IPS-NIHi7 (cell line): ENCODE results near the gene TMEM272.
A peak's percentile ranks its signal among the peaks of the same experiment; 100 is the strongest.

ENCODE experiments used
- DNase-seq: peaks from one replicate; pipeline ENCODE4 v3.0.0; 2012; ENCODE audit warnings: mixed read lengths; ENCODE audit errors: extremely low spot score

Gene TMEM272

DNA sequence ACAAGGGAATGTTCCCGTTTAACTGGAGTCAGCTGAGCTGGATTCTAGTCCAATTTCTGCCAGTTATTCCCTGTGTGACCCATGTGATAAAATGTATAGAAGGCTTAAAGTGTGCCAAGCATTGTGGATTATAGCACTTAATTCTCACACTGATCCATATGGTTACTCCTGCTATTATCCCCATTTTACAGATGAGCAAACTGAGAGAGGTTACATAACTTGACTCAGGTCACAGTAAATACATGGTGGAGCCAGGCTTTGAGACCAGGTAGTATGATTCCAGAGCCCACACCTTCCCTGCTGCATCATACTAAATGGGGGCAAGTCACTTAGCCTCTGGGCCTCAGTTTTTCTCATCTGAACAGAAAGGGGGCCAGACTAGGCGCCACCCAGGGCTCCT lies 39.1 kb downstream of the TMEM272 start:
- DNase-seq: no peak

DNA sequence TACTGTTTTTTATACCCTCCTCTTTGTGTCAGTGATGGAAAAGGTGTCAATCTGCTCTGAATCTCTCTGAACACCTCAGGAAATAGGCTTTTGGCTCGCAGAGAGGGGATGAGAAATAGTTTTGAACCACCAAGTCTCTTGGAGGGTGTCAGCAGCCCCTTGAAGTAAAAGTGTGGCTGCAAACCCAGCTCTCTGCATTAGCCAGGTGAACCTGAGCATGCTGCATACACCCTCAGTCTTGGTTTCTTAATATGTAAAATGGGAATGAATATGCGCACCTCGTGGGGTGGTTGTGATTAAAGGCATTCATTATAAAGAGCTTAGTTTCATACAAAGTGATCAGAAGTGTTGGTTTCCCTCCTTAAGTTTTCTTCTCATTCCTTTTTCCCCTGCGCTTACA lies 39.7 kb downstream of the TMEM272 start:
- no peak for DNase-seq

DNA sequence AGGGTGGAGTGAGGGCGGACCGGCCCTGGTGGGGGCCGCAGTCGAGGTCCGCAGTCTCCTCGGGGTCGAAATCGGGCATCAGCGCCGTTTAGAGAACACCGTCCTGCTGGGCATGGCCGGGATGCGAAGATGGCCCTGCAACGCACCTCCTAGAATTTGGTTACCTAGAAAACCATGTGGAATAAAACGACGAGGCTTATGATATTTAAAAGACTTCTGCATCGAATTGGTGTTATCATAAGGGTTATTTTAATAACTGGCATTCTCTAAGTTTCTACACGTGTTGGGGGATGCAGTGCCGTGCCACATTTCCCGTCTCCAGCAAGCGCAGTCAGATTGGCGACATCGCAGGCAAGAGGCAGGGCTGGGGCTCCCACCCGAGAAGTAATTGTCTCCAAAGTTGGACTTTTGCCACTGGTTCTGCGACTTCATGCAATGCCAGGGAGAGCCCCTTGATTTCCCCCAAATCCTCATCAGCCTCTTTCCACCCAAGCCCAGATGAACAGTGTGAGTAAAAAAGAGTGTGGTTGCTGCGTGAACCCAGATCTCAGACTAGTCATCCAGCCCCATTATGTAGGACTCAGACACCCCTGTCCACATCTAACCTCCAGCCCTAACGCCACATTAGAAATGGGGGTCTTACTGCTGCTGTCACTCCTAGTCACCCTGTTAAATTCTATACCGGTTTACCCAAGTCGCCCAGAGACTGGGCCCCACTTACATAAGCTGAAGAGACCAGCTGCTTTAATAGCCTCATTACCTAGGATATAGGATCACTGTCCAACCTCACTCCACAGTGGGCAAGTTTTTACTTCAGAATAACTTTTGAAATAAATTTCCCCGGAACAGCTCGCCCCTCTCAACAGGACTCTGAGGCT lies 40.4 kb downstream of the TMEM272 start:
- no peak for DNase-seq

DNA sequence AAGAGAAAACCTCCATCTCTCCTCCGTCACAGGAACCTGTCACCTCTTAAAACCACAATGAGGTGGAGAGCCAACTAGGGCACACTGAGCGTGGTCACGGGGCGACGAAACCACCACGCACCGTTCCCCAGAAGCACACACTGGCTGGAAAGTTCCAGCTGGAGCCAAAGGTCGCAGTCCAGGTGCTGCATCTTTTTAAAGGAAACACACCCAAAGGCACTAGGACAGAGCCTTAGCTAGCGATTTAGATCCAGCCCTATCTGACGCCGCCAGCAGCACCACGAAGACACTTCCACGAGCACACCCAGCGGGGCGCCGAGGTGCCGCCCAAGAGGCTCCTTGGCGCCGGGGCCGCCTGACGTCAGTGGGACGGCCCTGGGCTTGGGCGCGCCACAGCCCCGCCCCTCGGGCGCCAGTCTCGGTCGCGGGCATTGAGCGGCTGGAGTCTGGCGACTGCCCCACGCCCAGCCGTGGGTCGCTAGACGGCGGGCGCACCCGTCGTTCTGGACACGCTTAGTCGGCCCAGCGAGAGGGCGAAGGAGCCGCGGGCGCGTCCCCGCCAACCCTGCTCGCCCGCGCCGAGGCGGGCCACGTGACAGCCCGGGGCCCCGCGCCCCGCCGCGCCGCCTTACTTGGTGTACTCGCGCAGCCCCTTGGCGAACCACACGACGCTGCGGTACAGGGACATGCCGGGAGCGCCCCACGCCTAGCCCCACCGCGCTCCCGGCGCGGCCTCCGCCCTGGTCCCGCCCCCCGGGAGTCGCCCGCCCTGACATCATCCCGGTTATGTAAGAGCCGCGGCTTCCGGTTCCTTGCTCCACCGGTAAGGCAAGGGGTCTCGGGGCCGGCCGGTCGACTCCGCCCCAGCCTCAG lies 41.3 kb downstream of the TMEM272 start, which contains the start of gene DHRS12:
Gene DHRS12 (minus strand): TSS at position 742 of the 873 bp plus-strand sequence. CDS start 4,504 bp downstream, outside the sequence.
- DNase-seq: peak; percentile 93

DNA sequence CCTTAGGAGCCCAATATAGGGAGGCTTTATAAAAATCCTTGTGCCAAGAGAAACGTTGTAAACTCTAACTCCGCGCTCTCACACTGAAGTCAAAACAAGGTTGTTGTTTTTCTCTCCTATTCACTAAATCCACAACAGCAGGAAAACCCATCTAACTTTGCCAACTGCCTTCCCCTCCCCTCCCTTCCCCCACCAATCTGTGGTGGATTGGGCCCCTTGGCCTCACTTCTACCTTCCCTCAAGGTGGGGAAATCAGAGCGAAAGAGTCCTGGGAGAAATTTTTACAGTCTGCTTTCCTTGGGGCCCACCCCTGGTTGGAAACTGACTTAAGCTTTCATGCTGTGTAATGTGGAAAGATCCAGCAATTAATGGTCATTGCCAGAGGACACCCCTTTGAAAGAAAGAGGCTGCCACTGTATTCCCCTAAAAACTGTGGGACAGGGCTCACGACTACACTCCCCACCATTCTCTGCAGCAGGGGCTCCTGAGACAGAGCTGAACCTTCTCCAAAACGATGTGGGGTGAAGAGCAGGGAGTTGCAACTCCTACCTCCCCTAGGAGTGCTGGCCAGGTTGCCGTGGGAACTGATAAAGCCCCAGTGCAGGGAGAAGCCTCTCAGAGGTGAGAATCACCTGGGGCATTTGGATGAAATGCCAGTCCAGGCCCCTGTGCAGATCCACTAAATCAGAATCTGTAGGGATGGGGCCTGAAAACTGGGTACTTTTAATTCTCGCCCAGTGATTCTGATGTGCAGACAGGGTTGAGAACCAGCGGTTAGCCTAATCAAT lies 42.2 kb downstream of the TMEM272 start:
- DNase-seq: peak; percentile 47

DNA sequence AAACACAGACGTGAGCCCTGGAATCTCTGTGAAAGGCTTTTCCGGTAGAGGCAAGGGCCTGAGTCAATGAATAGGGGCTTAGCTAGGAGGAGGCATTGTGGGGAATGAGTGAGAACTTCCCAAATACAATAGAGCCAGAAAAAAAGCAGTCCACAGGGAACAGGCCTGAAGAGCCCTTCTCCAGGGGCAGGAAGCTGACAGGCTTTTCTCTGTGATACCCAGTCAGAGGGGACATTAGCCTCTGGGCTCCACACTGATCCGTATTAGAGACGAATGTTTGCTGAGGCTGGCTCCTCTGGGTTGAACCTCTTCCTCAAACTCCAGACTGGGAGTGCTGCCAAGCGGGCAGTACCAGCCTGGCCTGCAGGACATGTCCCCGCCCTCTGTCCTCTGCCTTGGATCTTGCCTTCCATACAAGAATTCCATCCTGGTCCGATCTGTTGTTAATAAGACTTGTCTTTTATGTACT lies 43.3 kb downstream of the TMEM272 start:
- DNase-seq: no peak

DNA sequence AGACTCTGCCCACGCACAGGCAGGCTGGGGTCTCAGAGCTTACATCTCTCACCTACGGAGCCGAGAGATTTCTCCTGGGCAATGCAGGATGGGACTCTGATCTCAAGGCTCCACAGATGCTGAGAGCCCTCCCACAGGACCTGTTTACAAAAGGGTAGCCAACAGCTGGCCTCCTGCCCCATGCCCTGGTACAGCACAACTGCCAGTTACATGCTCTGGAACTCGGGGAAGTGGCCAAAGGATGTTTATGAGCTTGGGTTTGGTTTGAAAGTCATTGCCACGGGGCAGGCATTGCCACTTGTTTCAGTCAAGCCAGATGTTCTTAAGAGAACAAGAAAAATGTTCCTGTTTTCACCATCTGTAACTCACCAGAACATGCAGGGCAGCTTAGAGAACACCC lies 44.5 kb downstream of the TMEM272 start:
- no peak for DNase-seq

DNA sequence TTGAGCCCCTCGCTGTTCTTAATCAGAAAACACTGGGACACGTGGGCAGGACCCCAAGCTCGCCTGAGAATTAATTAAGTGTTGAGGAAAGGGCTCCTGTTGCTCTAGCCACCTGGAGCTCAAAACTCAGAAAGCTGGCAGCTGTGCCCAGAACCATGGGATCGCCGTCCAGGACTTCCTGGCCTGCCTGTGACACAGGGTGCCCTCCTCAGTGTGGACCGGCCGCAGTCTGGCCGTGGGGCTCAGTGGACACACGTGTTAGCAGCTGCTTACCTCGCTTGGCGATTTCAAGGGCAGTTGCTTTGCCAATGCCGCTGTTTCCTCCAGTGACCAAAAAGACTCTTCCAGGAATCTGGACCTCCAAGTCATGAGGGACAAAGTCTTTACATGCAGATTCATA lies 45.7 kb downstream of the TMEM272 start:
- DNase-seq: no peak

DNA sequence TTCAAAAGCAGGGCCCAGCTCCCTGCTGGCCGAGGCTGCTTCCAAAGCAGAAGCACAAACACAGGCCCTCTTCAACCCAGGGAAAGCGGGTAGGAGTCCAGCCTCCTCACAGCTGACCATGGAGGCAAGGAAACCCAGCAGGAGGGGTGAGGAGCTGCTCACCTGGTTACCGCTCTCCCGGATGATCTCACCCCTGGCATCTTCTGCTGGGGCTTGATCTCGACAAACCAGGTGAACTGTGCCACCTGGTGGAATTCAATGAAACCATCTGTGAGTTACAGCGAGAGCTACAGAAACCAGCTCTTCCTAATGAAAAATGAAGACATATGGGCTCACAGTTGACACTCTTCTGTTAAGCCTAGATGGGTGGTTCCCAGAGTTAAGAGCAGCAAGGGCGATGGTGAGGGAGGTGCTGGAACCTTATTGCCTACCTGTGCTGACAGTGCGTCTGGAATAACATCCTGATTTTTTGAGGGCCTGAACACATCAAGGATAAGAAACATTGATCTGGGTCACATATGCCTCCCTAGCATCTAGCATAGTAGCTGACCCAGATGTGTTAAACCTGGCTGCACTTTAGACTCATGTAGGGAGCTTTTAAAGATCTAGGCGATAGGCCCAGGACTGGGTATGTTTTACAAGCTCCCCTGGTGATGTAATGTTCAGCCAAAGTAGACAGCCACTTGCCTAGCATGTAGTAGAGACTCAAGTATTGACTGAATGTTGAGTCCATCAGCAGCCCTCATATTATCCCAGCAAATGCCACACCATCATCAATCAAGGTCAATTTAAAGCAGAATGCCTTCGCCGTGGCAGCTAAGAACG lies 47.1 kb downstream of the TMEM272 start:
- DNase-seq: peak; percentile 77

DNA sequence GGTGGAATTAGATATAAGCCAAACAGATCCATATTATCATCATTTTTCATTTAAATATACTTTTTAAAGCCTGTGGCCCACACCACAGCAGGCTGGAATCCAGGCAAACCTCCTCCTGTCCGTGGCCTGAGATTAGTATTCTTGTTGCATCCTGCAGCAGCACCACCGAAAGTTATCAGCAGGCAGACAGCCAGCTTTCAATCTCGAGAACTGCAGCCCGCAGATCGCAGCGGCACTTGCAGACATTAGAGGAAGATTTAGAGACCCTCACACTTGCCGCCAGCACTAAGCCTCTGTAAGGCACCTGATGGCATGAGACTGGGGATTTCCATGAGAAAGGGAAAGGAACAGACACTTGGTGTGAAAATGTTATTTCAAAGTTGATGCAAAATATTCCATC lies 48.4 kb downstream of the TMEM272 start:
- DNase-seq: no peak

DNA sequence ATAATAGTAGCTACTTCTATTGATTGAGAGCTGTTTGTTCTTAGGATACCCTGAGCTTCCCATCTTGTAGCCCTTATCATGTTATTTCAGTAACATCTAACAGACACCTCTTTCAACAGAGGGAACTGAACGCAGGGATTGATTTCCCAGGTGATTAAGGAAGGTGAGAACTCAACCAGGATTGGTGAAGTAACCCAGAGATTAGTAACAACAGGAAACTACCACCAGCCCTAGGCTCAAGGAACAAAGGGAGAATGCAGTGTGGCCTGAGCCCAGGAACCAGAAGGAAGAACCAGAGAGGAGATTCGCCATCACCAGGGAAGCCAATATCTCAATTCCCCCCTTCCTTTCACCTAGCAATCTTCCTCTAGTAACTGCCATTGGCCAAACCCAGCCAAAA lies 49.6 kb downstream of the TMEM272 start:
- no peak for DNase-seq

DNA sequence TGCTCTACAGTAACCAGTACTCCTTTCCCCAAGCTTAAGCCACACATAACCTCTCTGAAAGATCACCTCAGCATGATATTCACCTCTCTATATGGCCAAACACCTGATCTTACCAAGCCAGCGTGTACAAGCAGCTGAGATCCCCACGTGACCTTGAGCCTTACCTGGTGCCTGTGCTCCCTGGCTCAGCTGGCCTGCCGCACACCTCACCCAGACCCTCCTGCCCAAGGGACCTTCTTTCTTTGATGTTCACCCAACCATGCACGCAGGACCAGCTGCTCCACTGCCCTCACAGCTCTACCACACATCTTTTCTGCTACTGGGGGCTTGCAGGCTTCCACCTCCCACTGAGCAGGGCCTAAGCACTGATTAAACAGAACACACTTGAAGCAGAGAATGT lies 50.0 kb downstream of the TMEM272 start:
- no peak for DNase-seq

DNA sequence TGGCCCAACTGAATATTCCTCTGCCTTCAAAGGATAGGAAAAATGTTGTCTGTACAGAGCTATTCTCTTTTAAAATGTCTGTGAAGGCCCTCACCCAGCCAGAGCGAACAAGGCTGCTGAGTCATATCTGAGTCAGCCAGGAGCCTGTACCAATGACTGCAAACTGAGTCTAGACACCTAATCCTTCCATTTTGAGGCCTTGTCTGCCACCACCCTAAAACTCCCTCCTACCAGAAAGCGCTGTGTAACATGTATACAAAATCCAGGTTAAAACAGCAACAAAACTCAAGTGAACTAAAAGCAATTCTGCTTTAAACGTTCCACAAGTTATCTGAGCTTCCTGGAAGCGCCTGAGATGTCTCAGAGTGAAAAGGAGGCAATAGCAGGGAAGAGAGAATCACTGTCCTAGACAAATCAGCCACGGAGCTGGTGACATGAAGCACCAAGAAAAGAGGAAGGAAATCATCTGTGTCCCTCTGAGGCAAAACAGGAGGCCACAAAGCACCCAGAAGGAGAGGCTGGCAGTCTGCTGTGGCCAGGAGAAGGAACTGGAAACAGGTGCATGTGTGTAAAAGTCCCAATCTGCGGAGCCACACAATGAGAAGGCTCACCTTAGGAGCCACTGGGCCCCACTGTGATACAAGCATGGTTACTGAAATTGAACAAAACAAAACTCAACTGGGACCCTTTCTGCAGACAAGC lies 51.3 kb downstream of the TMEM272 start:
- no peak for DNase-seq

DNA sequence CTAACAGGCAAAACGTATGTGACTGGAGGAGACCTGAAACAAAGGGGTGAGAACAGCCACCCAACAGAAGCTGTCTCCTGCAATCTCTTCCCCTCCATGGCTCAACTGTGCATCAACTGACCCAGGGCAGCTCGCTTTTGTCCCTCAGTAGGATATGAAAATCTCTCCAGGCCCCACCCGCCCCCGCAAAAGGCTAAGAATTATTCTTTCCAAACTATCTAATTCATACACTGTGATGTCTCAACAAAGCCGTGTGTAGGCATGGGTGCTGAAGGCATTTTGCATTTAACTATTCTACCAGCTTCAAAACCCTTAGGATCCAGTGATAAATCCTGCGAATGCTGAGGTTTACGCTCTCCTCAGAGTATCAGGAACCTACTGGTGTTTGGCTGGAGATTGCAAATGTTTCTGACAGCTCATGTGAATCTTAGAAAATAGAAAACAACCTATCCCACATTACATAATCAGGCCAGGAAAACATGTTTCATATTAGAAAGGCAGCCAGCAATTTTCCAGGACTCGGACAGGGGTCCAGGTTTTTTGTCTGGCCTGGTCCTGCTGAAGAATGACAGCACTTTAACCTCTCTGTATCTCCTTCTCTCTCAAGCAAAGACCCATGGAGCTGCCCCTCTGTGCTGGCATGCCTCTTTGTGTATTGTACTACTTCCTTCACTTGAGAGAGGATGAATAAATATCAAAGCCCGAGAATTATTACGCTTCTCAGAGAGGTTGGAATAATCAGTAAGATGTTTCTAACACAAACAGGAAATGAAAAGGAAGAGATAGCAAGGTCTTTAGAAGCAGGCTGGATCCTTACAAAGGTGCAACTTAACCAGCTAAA lies 58.3 kb downstream of the TMEM272 start:
- DNase-seq: no peak

DNA sequence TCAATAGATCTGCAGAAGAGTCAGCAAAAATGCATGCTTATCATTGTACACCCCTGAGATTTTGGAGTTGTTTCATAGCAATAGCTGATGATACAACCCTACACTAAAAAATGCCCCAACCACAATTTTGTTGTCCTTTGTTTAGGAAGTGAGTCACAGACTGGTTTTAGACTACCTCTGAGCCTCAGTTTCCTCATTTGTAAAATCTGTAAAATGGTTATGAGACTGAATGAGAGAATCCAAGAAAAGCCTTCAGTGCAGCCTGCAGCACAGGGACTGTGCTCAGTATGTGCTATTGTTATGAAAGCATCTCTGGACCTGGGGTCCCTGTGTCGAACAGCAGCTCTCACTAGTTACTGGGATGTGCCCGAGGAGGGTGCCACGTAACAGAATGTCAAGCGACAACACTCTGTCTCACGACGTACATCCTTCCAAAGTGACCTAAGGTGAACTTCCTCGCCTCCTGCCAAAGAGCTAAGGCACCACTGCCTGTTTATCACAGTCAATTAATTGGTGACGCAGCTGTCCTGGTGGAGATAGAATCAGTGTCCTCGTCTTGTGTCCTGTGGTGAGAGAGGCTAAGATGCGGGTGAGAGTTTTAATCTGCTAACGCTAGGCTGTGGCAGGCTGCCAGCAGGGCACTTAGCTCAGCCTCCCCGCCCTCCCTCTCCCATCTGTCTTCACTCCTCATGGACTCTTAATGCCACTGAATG lies 59.1 kb downstream of the TMEM272 start:
- no peak for DNase-seq

DNA sequence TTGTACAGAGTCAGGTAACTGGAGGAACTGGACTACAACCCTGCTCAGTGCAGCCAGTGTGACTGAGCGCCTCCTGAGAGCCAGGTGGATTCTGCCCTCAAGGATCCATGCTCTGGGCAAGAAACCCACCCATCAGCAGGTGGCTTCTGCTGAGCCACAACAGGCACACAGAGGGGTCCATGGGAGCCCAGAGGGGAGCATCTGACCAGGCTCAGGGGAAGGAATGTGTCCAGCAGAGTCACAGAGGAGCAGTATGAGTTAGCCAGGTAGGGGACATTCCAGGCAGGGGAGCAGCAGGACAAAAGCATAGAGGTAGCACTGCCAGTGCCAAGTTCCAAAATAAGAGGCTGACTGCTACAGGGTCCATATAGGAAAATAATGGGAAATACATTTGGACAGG lies 60.9 kb downstream of the TMEM272 start:
- no peak for DNase-seq

DNA sequence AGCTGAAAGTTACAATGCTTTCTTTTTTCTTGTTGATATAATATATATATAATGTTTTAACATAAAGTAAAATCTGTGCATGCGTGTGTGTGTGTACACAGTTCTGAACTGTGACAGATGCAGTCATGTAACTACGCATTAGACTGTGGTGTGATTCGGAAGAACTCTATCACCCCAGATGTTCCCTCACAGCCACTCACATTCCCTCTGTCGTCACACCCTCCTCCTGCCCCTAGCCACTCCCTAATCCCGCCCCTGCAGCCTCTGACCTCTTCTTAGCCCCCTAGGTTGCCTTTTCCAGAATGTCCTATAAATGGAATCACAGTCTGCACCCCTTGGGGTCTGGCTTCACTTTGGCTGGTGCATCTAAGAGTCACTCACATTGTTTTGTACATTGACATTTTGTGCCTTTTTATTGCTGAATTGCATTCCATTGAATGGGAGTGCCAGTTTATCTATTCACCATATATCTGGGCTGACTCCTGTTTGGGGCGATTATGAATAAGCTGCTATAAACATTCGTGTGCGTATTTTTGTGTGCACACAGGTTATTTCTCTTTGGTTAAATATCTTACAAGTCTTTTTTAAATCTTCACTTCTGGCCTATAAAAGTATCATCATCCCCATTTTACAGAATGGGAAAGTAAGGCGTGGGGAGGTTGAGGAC lies 61.4 kb downstream of the TMEM272 start:
- no peak for DNase-seq
